Gastroesophageal sphincter (tissue), 3 donors: ENCODE measurements around the gene EWSR1.
A peak's percentile ranks its signal among the peaks of the same experiment; 100 is the strongest.

Experiments used
- CTCF ChIP-seq, 4 experiments: fragments of 200-600 bp in 2 of 4; fragments of 450-650 bp in 2 of 4; sonication (generic) in 1 of 4; IDR thresholded peaks; one replicate each; pipeline ENCODE4 v1.5.1; 2017 to 2019; ENCODE audit warnings: antibody characterized with exemption in 4 of 4, mild to moderate bottlenecking in 2 of 4, moderate library complexity in 2 of 4
- POLR2A ChIP-seq, 2 donors: fragments of 450-650 bp; IDR thresholded peaks; one replicate each; pipeline ENCODE4 v1.6.1; 2017; ENCODE audit warnings: antibody characterized with exemption in 2 of 2, mild to moderate bottlenecking in 2 of 2, moderate library complexity in 1 of 2
- POLR2AphosphoS5 ChIP-seq: sonication (generic); formaldehyde crosslinking; IDR thresholded peaks from one replicate; pipeline ENCODE4 v1.6.1; 2017; ENCODE audit warnings: antibody characterized with exemption

GRCh38 chr22:29306835-29307595 is 38.9 kb downstream of the EWSR1 start:
- TF ChIP-seq CTCF (IDR thresholded peaks at IDR 0.05) (peak in 3 of 4 experiments; percentile 18 to 52 (median 31)), POLR2AphosphoS5 (peak; percentile 48), POLR2A (IDR thresholded peaks at IDR 0.05) (peak; percentile 69)
